ENCODE data around the gene SARNP. TPM values are rescaled to one million over a fixed set of nuclear protein-coding genes. Genes with fewer than 3 reads are reported as not detected.

Gene SARNP
- total and polyA plus RNA-seq, 9 donors, result 48.0 to 89.3 (median 59.7) TPM

GRCh38 chr12:55732288-55732687 is 85.2 kb downstream of the SARNP start:
- Histone ChIP-seq H3K27me3 (no peaks in the 10 kb centered on the region), H3K4me3 (no peak overlapping the region), H3K4me1 (ENCODE audit: insufficient read depth) (peaks cover 8% of the 10 kb centered on the region), H3K36me3 (no peaks in the 10 kb centered on the region), H3K9me3 (no peaks in the 10 kb centered on the region), H3K27ac (no peak overlapping the region)
- DNase-seq, result no peak
- intact Hi-C loops (cut with DNase I), result loop anchor here in 3 of 4 donors (5.0 to 10.0 kb wide), 3 partner anchors 195 to 903 kb away; partner anchors contain the start of genes BAZ2A (in 1 of the 3) and PYM1 (in 1 of the 3)
- TF ChIP-seq POLR2A (IDR thresholded peaks at IDR 0.05) (no peak), EP300 (IDR thresholded peaks at IDR 0.05) (no peak), CTCF (IDR thresholded peaks at IDR 0.05) (no peak)
- WGBS, 3 donors, result 81 to 88% (median 82%) methylated on average over 4 of the region's 4 CpGs

GRCh38 chr12:55729819-55730818 is 87.4 kb downstream of the SARNP start:
- no peak for TF ChIP-seq CTCF (IDR thresholded peaks at IDR 0.05)
- peak; percentile 48 for TF ChIP-seq POLR2A (IDR thresholded peaks at IDR 0.05)
- Histone ChIP-seq H3K9me3 (no peaks in the 10 kb centered on the region), H3K27ac (peak overlapping the region; percentile 94 to 99), H3K36me3 (no peaks in the 10 kb centered on the region), H3K4me1 (ENCODE audit: insufficient read depth) (peaks cover 12% of the 10 kb centered on the region), H3K4me3 (peak overlapping the region; percentile 96), H3K27me3 (no peaks in the 10 kb centered on the region)
- DNase-seq, result peak; percentile 55 to 73 (median 63)
- intact Hi-C loops (cut with DNase I), result loop anchor here in 3 of 4 donors (5.0 to 10.0 kb wide), 3 partner anchors 197 to 905 kb away; partner anchors contain the start of genes PYM1 (in 2 of the 3) and BAZ2A (in 1 of the 3)
- 1 to 2% (median 2%) methylated on average over 19 of the region's 19 CpGs for WGBS, 3 donors

- intact Hi-C loops (cut with DNase I), result loop anchor here in 1 of 4 donors (5.0 kb wide), 1 partner anchor 198 kb away; the partner anchor contains the start of gene PYM1
These were observed 88.3 kb downstream of the SARNP start, which contains the start of gene CD63 for GRCh38 chr12:55728939-55729818. CD63 (minus strand) TSS chr12:55729009; CDS start chr12:55728341, 668 bp downstream.

More at GRCh38 chr12:55728939-55729818, 88.3 kb downstream of the SARNP start, which contains the start of gene CD63:
- peak; percentile 94 to 96 (median 94) for DNase-seq
- Histone ChIP-seq H3K4me1 (ENCODE audit: insufficient read depth) (peaks cover 12% of the 10 kb centered on the region), H3K9me3 (no peaks in the 10 kb centered on the region), H3K4me3 (peak within 1 kb of the TSS; percentile 96), H3K36me3 (no peaks in the 10 kb centered on the region), H3K27me3 (no peaks in the 10 kb centered on the region), H3K27ac (peak within 1 kb of the TSS; percentile 94 to 99)
- 1% methylated on average over 28 to 61 of the region's 61 CpGs for WGBS, 3 donors
- TF ChIP-seq CTCF (IDR thresholded peaks at IDR 0.05) (no peak), POLR2A (IDR thresholded peaks at IDR 0.05) (peak; percentile 78), EP300 (IDR thresholded peaks at IDR 0.05) (peak; percentile 89)
